Measurements from ENCODE around the gene EAF1. TPM values are rescaled to one million over a fixed set of nuclear protein-coding genes. Genes with fewer than 3 reads are reported as not detected.
"Not testable (repeated sequence)": the region's sequence is repeated elsewhere in the genome, so short reads cannot be mapped to it uniquely, and the experiment has no call there.

Gene EAF1
- total RNA-seq, 4 donors from 2014 or later: 18.3 to 35.5 (median 28.2) TPM

- intact Hi-C loops (cut with DNase I; ENCODE audit: low total_unique reads): no loop called here
- 72 to 81% methylated on average over 3 of the region's 3 CpGs for WGBS, 2 donors
- DNase-seq (ENCODE audit: low spot score in 2 of 2): no peak
- no peak for TF ChIP-seq POLR2A (IDR thresholded peaks at IDR 0.05)
- no peak for TF ChIP-seq CTCF (IDR thresholded peaks at IDR 0.05)
- no peak overlapping the region for H3K4me3 ChIP-seq (ENCODE audit: low read depth, poor library complexity, severe bottlenecking)
Observed at GRCh38 chr3:15476378-15476777, 49.0 kb downstream of the EAF1 start.

- TF ChIP-seq CTCF (IDR thresholded peaks at IDR 0.05): no peak
- TF ChIP-seq POLR2A (IDR thresholded peaks at IDR 0.05): no peak
- no peak overlapping the region for H3K4me3 ChIP-seq (ENCODE audit: low read depth, poor library complexity, severe bottlenecking)
- DNase-seq (ENCODE audit: low spot score in 2 of 2): no peak
- WGBS, 2 donors: 67 to 73% methylated on average over 6 of the region's 6 CpGs
- intact Hi-C loops (cut with DNase I; ENCODE audit: low total_unique reads): no loop called here
Observed at GRCh38 chr3:15477951-15478639, 50.7 kb downstream of the EAF1 start.

DNA sequence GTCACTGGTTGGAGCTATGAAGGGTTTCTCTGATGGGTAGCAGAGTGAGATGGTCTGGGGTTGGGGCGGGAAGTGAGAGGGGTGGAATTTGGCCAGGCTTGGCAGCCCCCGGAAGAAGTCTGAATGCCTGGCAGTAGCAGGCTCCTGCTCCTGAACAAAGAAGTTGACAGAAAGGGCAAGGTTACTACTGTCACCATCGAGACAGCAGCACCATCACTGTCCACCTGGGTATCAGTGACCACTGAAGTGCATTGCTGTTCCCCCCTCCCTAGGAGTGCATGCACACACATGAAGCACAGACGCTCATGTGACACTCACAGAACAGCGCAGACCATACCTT, 51.2 kb downstream of the EAF1 start:
- 83 to 86% methylated on average over 5 of the region's 5 CpGs for WGBS, 2 donors
- H3K4me3 ChIP-seq (ENCODE audit: low read depth, poor library complexity, severe bottlenecking): no peak overlapping the region
- DNase-seq (ENCODE audit: low spot score in 2 of 2): no peak
- TF ChIP-seq POLR2A (IDR thresholded peaks at IDR 0.05) (no peak), CTCF (IDR thresholded peaks at IDR 0.05) (no peak)
- intact Hi-C loops (cut with DNase I; ENCODE audit: low total_unique reads): no loop called here

DNA sequence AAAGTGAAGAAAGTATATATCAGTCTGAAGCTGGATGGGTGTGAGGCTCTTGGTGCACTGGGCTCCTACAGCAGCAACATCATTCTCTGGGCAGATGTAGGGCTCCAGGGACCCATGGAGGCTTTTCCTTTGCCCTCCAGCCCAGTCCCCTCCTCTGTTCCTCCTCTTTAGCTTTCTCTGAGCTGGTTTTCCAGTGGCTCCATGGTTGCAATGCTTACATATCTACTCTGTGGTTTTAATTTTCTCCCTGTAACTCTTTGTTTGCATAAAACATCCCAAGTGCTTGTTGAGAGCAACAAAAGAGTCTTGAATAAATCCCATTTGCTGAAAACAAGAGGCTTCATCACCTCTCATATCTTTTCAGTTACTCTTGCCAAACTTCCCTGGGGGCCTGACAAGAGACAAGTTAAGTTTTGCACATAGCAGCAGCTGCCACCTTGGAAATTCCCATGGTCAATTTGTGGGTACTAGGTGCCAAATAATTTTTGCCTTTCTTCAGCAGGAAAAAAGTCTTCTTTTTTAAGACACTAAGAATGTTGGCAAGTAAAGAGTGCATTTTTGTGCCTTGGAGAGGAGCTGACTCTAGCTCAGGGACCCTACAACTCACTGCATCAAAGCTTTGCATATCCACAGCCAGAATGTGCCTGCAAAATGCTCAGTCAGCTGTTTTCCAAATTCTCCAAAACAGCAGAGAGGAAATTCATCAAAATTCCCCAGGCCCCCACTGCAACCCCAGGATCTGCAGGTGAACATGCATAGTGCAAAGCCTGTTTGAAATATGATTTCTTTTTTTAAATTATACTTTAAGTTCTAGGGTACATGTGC, 52.2 kb downstream of the EAF1 start:
- no peak overlapping the region for H3K4me3 ChIP-seq (ENCODE audit: low read depth, poor library complexity, severe bottlenecking)
- no peak for TF ChIP-seq CTCF (IDR thresholded peaks at IDR 0.05)
- TF ChIP-seq POLR2A (IDR thresholded peaks at IDR 0.05): no peak
- no peak for DNase-seq (ENCODE audit: low spot score in 2 of 2)
- intact Hi-C loops (cut with DNase I; ENCODE audit: low total_unique reads): no loop called here

DNA sequence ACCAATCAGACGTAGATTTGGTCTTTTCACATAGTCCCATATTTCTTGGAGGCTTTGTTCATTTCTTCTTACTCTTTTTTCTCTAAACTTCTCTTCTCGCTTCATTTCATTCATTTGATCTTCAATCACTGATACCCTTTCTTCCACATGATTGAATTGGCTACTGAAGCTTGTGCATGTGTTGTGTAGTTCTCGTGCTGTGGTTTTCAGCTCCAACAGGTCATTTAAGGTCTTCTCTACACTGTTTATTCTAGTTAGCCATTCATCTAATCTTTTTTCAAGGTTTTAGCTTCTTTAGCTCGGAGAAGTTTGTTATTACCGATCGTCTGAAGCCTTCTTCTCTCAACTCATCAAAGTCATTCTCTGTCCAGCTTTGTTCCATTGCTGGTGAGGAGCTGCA, 57.2 kb downstream of the EAF1 start:
- DNase-seq (ENCODE audit: low spot score in 2 of 2); H3K4me3 ChIP-seq (ENCODE audit: low read depth, poor library complexity, severe bottlenecking); intact Hi-C loops (cut with DNase I; ENCODE audit: low total_unique reads): not testable (repeated sequence)
- WGBS, 2 donors: 95 to 97% methylated on average over 6 of the region's 6 CpGs

GRCh38 chr3:15486020-15486419, 58.6 kb downstream of the EAF1 start:
- 93 to 94% methylated on average over 2 of the region's 2 CpGs for WGBS, 2 donors
- H3K4me3 ChIP-seq (ENCODE audit: low read depth, poor library complexity, severe bottlenecking): no peak overlapping the region
- no peak for DNase-seq (ENCODE audit: low spot score in 2 of 2)
- TF ChIP-seq CTCF (IDR thresholded peaks at IDR 0.05) (no peak), POLR2A (IDR thresholded peaks at IDR 0.05) (no peak)
- intact Hi-C loops (cut with DNase I; ENCODE audit: low total_unique reads): no loop called here

Data from lower leg skin (tissue), 4 donors.